ENCODE data around the gene ZNF672. TPM values are rescaled to one million over a fixed set of nuclear protein-coding genes. Genes with fewer than 3 reads are reported as not detected.
A peak's percentile ranks its signal among the peaks of the same experiment; 100 is the strongest.

The ZNF672 gene
- total RNA-seq, 2 donors from 2014 or later, result 27.8 to 57.4 TPM

GRCh38 chr1:248814351-248814750 lies 23.7 kb upstream of the ZNF672 start:
- no peak overlapping the region for H3K27ac ChIP-seq
- no peak overlapping the region for H3K4me3 ChIP-seq
- H3K36me3 ChIP-seq, result peaks cover 4% of the 10 kb centered on the region
- H3K4me1 ChIP-seq, result no peaks in the 10 kb centered on the region
- TF ChIP-seq, protein P1, sequence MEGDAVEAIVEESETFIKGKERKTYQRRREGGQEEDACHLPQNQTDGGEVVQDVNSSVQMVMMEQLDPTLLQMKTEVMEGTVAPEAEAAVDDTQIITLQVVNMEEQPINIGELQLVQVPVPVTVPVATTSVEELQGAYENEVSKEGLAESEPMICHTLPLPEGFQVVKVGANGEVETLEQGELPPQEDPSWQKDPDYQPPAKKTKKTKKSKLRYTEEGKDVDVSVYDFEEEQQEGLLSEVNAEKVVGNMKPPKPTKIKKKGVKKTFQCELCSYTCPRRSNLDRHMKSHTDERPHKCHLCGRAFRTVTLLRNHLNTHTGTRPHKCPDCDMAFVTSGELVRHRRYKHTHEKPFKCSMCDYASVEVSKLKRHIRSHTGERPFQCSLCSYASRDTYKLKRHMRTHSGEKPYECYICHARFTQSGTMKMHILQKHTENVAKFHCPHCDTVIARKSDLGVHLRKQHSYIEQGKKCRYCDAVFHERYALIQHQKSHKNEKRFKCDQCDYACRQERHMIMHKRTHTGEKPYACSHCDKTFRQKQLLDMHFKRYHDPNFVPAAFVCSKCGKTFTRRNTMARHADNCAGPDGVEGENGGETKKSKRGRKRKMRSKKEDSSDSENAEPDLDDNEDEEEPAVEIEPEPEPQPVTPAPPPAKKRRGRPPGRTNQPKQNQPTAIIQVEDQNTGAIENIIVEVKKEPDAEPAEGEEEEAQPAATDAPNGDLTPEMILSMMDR (IDR thresholded peaks at IDR 0.05), result no peak
- intact Hi-C loops (cut with DNase I), result no loop called here
- no peak overlapping the region for H3K9ac ChIP-seq (ENCODE audit: low read depth in 2 of 2, low read length in 2 of 2)
- no peak for DNase-seq
- H3K27me3 ChIP-seq, result no peaks in the 10 kb centered on the region
- H3K9me3 ChIP-seq, result no peaks in the 10 kb centered on the region

- H3K27ac ChIP-seq, result no peak overlapping the region
- intact Hi-C loops (cut with DNase I), result no loop called here
- no peaks in the 10 kb centered on the region for H3K9me3 ChIP-seq
- H3K27me3 ChIP-seq, result no peaks in the 10 kb centered on the region
- H3K4me1 ChIP-seq, result no peaks in the 10 kb centered on the region
- H3K36me3 ChIP-seq, result peaks cover 4% of the 10 kb centered on the region
- no peak for DNase-seq
- TF ChIP-seq, protein P1 (IDR thresholded peaks at IDR 0.05), result no peak
- no peak overlapping the region for H3K4me3 ChIP-seq
- no peak overlapping the region for H3K9ac ChIP-seq (ENCODE audit: low read depth in 2 of 2, low read length in 2 of 2)
These were observed 22.5 kb upstream of the ZNF672 start for GRCh38 chr1:248815407-248816034.

- H3K36me3 ChIP-seq, result peaks cover 4% of the 10 kb centered on the region
- no peaks in the 10 kb centered on the region for H3K27me3 ChIP-seq
- H3K4me3 ChIP-seq, result no peak overlapping the region
- no peaks in the 10 kb centered on the region for H3K9me3 ChIP-seq
- no peaks in the 10 kb centered on the region for H3K4me1 ChIP-seq
- no peak for DNase-seq
- H3K27ac ChIP-seq, result no peak overlapping the region
- intact Hi-C loops (cut with DNase I), result no loop called here
- H3K9ac ChIP-seq (ENCODE audit: low read depth in 2 of 2, low read length in 2 of 2), result no peak overlapping the region
- TF ChIP-seq, protein P1 (IDR thresholded peaks at IDR 0.05), result no peak
These were observed 21.8 kb upstream of the ZNF672 start for GRCh38 chr1:248816042-248816851.

- TF ChIP-seq, protein P1 (IDR thresholded peaks at IDR 0.05), result no peak
- intact Hi-C loops (cut with DNase I), result no loop called here
- Histone ChIP-seq H3K9me3 (no peaks in the 10 kb centered on the region), H3K9ac (ENCODE audit: low read depth in 2 of 2, low read length in 2 of 2) (no peak overlapping the region), H3K4me3 (no peak overlapping the region), H3K36me3 (peaks cover 4% of the 10 kb centered on the region), H3K4me1 (no peaks in the 10 kb centered on the region), H3K27ac (no peak overlapping the region), H3K27me3 (no peaks in the 10 kb centered on the region)
- no peak for DNase-seq
These were observed 21.0 kb upstream of the ZNF672 start for GRCh38 chr1:248817065-248817464.

GRCh38 chr1:248818505-248819374 lies 19.3 kb upstream of the ZNF672 start:
- TF ChIP-seq, protein P1 (IDR thresholded peaks at IDR 0.05), result no peak
- Histone ChIP-seq H3K9ac (ENCODE audit: low read depth in 2 of 2, low read length in 2 of 2) (no peak overlapping the region), H3K9me3 (no peaks in the 10 kb centered on the region), H3K27ac (no peak overlapping the region), H3K36me3 (peaks cover 4% of the 10 kb centered on the region), H3K27me3 (no peaks in the 10 kb centered on the region), H3K4me3 (no peak overlapping the region), H3K4me1 (peaks cover under 1% of the 10 kb centered on the region)
- DNase-seq, result peak; percentile 15
- intact Hi-C loops (cut with DNase I), result no loop called here

All from colonic mucosa (tissue), 4 donors.